GM21390 (cell line): ENCODE data around the gene HIP1.
"Not testable (repeated sequence)": the region's sequence is repeated elsewhere in the genome, so short reads cannot be mapped to it uniquely, and the experiment has no call there.

Experiments used
- ATAC-seq: cut with Tn5 transposase; IDR thresholded peaks from one replicate; pipeline ENCODE4 v1.9.1; 2021; ENCODE audit not compliant: unreplicated experiment

Gene HIP1

GRCh38 chr7:75646571-75647102, 92.1 kb downstream of the HIP1 start:
- no peak for ATAC-seq

- ATAC-seq: no peak
Measured at GRCh38 chr7:75645570-75645969, 93.2 kb downstream of the HIP1 start.

- ATAC-seq: no peak
Measured at GRCh38 chr7:75644589-75644988, 94.2 kb downstream of the HIP1 start.

GRCh38 chr7:75642810-75643486, 95.8 kb downstream of the HIP1 start:
- ATAC-seq: no peak

GRCh38 chr7:75640201-75640600, 98.5 kb downstream of the HIP1 start:
- no peak for ATAC-seq

GRCh38 chr7:75639886-75640190, 98.9 kb downstream of the HIP1 start:
- ATAC-seq: no peak

- no peak for ATAC-seq
Measured at GRCh38 chr7:75639071-75639885, 99.5 kb downstream of the HIP1 start.

GRCh38 chr7:75638594-75639070, 100.1 kb downstream of the HIP1 start:
- no peak for ATAC-seq

GRCh38 chr7:75637854-75638593, 100.7 kb downstream of the HIP1 start:
- no peak for ATAC-seq

GRCh38 chr7:75635036-75635435, 103.7 kb downstream of the HIP1 start:
- ATAC-seq: no peak

GRCh38 chr7:75632587-75632986, 106.2 kb downstream of the HIP1 start:
- ATAC-seq: not testable (repeated sequence)

GRCh38 chr7:75631711-75632110, 107.0 kb downstream of the HIP1 start:
- no peak for ATAC-seq

GRCh38 chr7:75630549-75630948, 108.2 kb downstream of the HIP1 start:
- ATAC-seq: no peak

GRCh38 chr7:75629044-75629443, 109.7 kb downstream of the HIP1 start:
- ATAC-seq: no peak

GRCh38 chr7:75628055-75628454, 110.7 kb downstream of the HIP1 start:
- no peak for ATAC-seq

- ATAC-seq: no peak
Measured at GRCh38 chr7:75626954-75627353, 111.8 kb downstream of the HIP1 start.

GRCh38 chr7:75625868-75626267, 112.9 kb downstream of the HIP1 start:
- no peak for ATAC-seq

- no peak for ATAC-seq
Measured at GRCh38 chr7:75624134-75624832, 114.5 kb downstream of the HIP1 start.

GRCh38 chr7:75623390-75624133, 115.2 kb downstream of the HIP1 start:
- no peak for ATAC-seq

- ATAC-seq: no peak
Measured at GRCh38 chr7:75621124-75621523, 117.6 kb downstream of the HIP1 start.
